ENCODE results near the gene SH3TC1. TPM values are rescaled to one million over a fixed set of nuclear protein-coding genes. Genes with fewer than 3 reads are reported as not detected.

Gene SH3TC1
- total RNA-seq, 1 donor from 2014 or later, result 1.2 TPM

GRCh38 chr4:8261851-8262535 lies 62.9 kb downstream of the SH3TC1 start:
- Histone ChIP-seq H3K27ac (ENCODE audit: low read depth, low read length) (no peak overlapping the region), H3K27me3 (ENCODE audit: insufficient read depth, low read length) (peaks cover 10% of the 10 kb centered on the region), H4K20me1 (ENCODE audit: insufficient read depth, low read length) (no peaks in the 10 kb centered on the region), H3K4me1 (ENCODE audit: insufficient read depth, low read length) (peaks cover 14% of the 10 kb centered on the region), H2AFZ (ENCODE audit: low read depth, low read length) (no peak overlapping the region), H3K4me2 (ENCODE audit: low read length) (peak overlapping the region; percentile 26), H3K9ac (ENCODE audit: low read length) (no peak overlapping the region), H3K36me3 (ENCODE audit: insufficient read depth, low read length) (no peaks in the 10 kb centered on the region), H3K4me3 (ENCODE audit: insufficient read depth, low read depth, low read length) (no peak overlapping the region), H3K9me3 (ENCODE audit: insufficient read depth, low read depth, low read length) (no peaks in the 10 kb centered on the region), H3K79me2 (ENCODE audit: insufficient read depth, low read length) (no peaks in the 10 kb centered on the region)
- peaks cover 30% of the 10 kb centered on the region for H3K27me3 Mint-ChIP-seq (ENCODE audit: low read depth, unreplicated experiment)
- FAIRE-seq, result no peak
- no peak overlapping the region for H3K27ac Mint-ChIP-seq (ENCODE audit: unreplicated experiment)
- H3K4me1 Mint-ChIP-seq (ENCODE audit: low read depth, unreplicated experiment), result peaks cover 4% of the 10 kb centered on the region
- H3K4me3 Mint-ChIP-seq (ENCODE audit: unreplicated experiment), result no peak overlapping the region
- TF ChIP-seq EZH2 (IDR thresholded peaks at IDR 0.05; ENCODE audit: insufficient read depth, low read length) (no peak), CTCF (IDR thresholded peaks at IDR 0.05; ENCODE audit: insufficient read depth, low read depth, low read length) (no peak)
- peak; percentile 75 for DNase-seq (ENCODE audit: low read depth)
- H3K36me3 Mint-ChIP-seq (ENCODE audit: low read depth, unreplicated experiment), result no peaks in the 10 kb centered on the region
- peaks cover 6% of the 10 kb centered on the region for H3K9me3 Mint-ChIP-seq (ENCODE audit: unreplicated experiment)

- no peak for FAIRE-seq
- H3K4me1 Mint-ChIP-seq (ENCODE audit: low read depth, unreplicated experiment), result peaks cover 4% of the 10 kb centered on the region
Measured at GRCh38 chr4:8262637-8263322, 63.7 kb downstream of the SH3TC1 start.

More at GRCh38 chr4:8262637-8263322, 63.7 kb downstream of the SH3TC1 start:
- Mint-ChIP-seq H3K27me3 (ENCODE audit: low read depth, unreplicated experiment) (peaks cover 26% of the 10 kb centered on the region), H3K9me3 (ENCODE audit: unreplicated experiment) (peaks cover 4% of the 10 kb centered on the region), H3K36me3 (ENCODE audit: low read depth, unreplicated experiment) (no peaks in the 10 kb centered on the region), H3K27ac (ENCODE audit: unreplicated experiment) (no peak overlapping the region), H3K4me3 (ENCODE audit: unreplicated experiment) (no peak overlapping the region)
- no peaks in the 10 kb centered on the region for H3K9me3 ChIP-seq (ENCODE audit: insufficient read depth, low read depth, low read length)
- H3K36me3 ChIP-seq (ENCODE audit: insufficient read depth, low read length), result no peaks in the 10 kb centered on the region
- no peak overlapping the region for H3K4me3 ChIP-seq (ENCODE audit: insufficient read depth, low read depth, low read length)
- peaks cover 14% of the 10 kb centered on the region for H3K4me1 ChIP-seq (ENCODE audit: insufficient read depth, low read length)
- H3K27me3 ChIP-seq (ENCODE audit: insufficient read depth, low read length), result peaks cover 8% of the 10 kb centered on the region
- H4K20me1 ChIP-seq (ENCODE audit: insufficient read depth, low read length), result no peaks in the 10 kb centered on the region
- no peak overlapping the region for H2AFZ ChIP-seq (ENCODE audit: low read depth, low read length)
- no peaks in the 10 kb centered on the region for H3K79me2 ChIP-seq (ENCODE audit: insufficient read depth, low read length)
- TF ChIP-seq EZH2 (IDR thresholded peaks at IDR 0.05; ENCODE audit: insufficient read depth, low read length) (no peak), CTCF (IDR thresholded peaks at IDR 0.05; ENCODE audit: insufficient read depth, low read depth, low read length) (no peak)
- H3K9ac ChIP-seq (ENCODE audit: low read length), result no peak overlapping the region
- DNase-seq (ENCODE audit: low read depth), result no peak
- no peak overlapping the region for H3K27ac ChIP-seq (ENCODE audit: low read depth, low read length)
- H3K4me2 ChIP-seq (ENCODE audit: low read length), result no peak overlapping the region
